GM18505 (cell line): Measurements from ENCODE around the gene CABP2.
"Not testable (repeated sequence)": the region's sequence is repeated elsewhere in the genome, so short reads cannot be mapped to it uniquely, and the experiment has no call there.

Experiments
- ATAC-seq: cut with Tn5 transposase; IDR thresholded peaks from one replicate; pipeline ENCODE4 v1.9.1; 2021; ENCODE audit not compliant: unreplicated experiment
- POLR2A ChIP-seq: IDR thresholded peaks from 4 replicates; pipeline ENCODE4 v1.6.1; 2011; ENCODE audit warnings: borderline replicate concordance; ENCODE audit not compliant: insufficient read depth, insufficient read length; ENCODE audit errors: extremely low read depth

The CABP2 gene

GRCh38 chr11:67548555-67549110 lies 25.4 kb upstream of the CABP2 start:
- no peak for ATAC-seq
- TF ChIP-seq POLR2A: no peak

GRCh38 chr11:67548112-67548511 lies 24.9 kb upstream of the CABP2 start:
- not testable (repeated sequence) for ATAC-seq

DNA sequence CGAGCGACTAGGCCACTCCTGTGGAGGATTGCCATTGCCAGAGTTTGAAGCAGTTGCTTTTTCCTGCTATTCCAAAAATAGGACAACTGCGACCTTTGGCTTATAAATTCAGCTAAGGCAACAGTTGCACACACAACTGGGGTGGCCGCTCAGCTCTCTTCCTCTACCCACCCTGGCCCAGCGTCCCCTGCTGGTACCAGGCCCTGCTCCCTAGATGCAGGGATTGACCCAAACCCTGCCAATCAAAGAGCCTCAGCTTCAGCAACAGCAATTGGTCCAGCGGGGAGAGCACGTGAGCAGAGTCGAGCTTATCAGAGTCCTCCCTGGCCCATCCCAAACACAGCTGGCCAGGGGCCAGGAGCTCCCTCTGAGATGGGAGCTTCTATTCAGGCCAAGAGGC lies 22.0 kb upstream of the CABP2 start:
- ATAC-seq: no peak
- no peak for TF ChIP-seq POLR2A

GRCh38 chr11:67544616-67545242 lies 21.5 kb upstream of the CABP2 start:
- ATAC-seq: no peak
- TF ChIP-seq POLR2A: no peak

DNA sequence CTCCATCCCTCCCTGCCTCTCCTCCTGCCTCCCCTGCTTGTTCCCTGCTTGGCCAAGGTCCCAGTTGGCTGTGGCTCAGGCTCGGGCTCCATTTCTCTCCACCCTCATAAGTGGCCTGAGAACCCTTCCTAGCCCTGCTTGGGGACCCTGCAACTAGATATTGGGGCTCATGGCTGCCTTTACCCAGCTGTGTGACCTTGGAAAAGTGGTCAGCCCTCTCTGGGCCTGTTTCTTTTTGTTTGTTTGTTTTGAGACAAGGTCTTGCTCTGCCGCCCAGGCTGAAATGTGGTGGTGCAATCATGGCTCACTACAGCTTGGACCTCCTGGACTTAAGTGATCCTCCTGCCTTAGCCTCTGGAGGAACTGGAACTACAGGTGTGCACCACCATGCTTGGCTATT lies 20.3 kb upstream of the CABP2 start:
- TF ChIP-seq POLR2A: no peak
- ATAC-seq: no peak

GRCh38 chr11:67542971-67543370 lies 19.7 kb upstream of the CABP2 start:
- no peak for ATAC-seq
- no peak for TF ChIP-seq POLR2A

DNA sequence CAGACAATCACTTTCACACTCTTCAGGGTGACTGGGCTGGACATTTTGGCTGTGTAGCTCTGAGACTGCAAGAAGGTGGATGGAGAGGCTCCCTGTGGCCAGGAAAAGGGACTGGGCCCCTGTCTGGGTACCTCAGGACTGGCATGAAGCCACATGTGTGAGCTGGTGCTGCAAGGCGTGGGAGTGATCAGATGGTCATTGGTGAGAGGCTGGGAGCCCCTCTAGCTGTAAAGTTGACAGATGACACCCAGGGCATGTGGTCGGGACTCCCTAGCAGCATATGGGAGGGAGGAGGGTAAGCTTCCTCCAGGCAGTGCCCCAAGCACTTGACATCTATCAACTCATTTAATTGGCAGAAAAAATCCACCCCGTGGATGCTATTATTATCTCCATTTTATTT lies 18.9 kb upstream of the CABP2 start:
- ATAC-seq: no peak
- TF ChIP-seq POLR2A: no peak

GRCh38 chr11:67541198-67541597 lies 18.0 kb upstream of the CABP2 start:
- no peak for TF ChIP-seq POLR2A
- no peak for ATAC-seq

DNA sequence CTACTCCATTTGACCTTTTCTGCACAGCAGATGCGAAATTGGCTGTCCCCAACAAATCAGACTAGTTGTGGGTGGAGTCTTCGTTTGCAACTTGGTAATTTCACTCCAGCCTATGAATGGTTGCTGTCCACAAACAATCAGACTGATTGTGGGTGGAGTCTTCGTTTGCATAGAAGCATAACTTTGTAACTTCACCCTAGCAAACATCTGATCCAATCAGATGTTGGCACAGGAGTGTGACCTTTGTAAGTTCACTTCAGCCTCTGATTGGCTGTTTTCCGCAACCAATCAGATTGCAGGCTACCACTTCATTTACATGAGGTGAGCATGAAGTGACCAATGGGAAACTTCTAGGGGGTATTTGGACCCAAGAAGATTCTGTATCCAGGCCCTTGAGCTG lies 16.3 kb upstream of the CABP2 start:
- no peak for ATAC-seq

GRCh38 chr11:67538823-67539505 lies 15.7 kb upstream of the CABP2 start:
- no peak for TF ChIP-seq POLR2A
- ATAC-seq: no peak

More for the DNA sequence above, 16.3 kb upstream of the CABP2 start:
- no peak for TF ChIP-seq POLR2A

DNA sequence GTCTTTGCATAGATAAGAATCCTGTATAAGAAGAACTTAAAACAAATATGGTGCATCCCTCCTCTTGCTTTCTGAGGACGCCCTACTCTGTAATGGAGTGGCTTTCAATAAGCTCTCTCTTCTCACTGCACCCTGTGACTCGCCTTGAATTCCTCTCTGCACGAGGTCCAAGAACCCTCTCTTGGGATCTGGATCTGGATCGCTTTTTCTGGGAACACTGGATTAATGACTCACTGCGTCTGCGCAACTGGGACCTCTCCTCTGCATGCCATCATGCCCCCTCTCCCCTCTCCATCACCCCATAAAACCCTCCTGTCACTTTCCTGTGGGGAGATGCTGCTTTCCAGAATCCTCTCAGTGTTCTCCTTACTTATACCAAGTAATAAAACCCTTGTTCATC lies 15.1 kb upstream of the CABP2 start:
- ATAC-seq: no peak
- no peak for TF ChIP-seq POLR2A

GRCh38 chr11:67535561-67535960 lies 12.3 kb upstream of the CABP2 start:
- ATAC-seq: no peak
- TF ChIP-seq POLR2A: no peak

DNA sequence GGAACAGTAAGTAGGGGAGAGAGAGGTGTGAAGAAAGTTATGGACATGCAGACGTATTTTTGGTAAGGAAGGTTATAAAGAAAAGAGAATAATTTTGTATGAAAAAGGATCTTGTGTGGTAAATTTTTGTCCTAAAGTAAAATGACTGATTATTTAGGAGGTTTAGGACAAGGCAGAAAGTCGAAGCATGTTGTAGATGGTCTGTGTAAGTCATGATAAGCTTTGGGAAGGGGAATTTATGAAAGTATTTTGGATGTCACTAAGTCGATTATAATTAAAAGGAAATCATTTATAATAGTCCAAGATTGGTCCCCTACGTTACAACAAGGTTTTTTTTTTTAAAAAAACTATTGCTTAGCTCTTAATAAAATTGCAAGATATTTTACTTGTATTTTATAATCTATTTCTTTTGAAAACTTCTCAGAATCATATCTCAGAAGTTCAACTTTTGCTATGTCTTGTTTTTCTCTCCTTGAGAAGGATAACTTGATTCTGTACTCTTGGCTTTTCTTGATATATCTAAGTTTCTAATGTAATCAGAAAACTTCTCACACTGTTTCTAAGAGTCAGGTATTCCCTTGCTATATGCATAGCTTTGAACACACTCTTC lies 10.9 kb upstream of the CABP2 start:
- TF ChIP-seq POLR2A: no peak
- no peak for ATAC-seq

- no peak for TF ChIP-seq POLR2A
- no peak for ATAC-seq
These were observed 9.6 kb upstream of the CABP2 start for GRCh38 chr11:67532889-67533288.

- ATAC-seq: no peak
- no peak for TF ChIP-seq POLR2A
These were observed 7.0 kb upstream of the CABP2 start for GRCh38 chr11:67530282-67530592.

- ATAC-seq: no peak
- TF ChIP-seq POLR2A: no peak
These were observed 5.1 kb upstream of the CABP2 start for GRCh38 chr11:67528376-67528775.
